ENCODE results near the gene SCRT2. TPM values are rescaled to one million over a fixed set of nuclear protein-coding genes. Genes with fewer than 3 reads are reported as not detected.
"Not testable (repeated sequence)": the region's sequence is repeated elsewhere in the genome, so short reads cannot be mapped to it uniquely, and the experiment has no call there.

Gene SCRT2
- total RNA-seq = not detected
- long read RNA-seq = 0 reads

DNA sequence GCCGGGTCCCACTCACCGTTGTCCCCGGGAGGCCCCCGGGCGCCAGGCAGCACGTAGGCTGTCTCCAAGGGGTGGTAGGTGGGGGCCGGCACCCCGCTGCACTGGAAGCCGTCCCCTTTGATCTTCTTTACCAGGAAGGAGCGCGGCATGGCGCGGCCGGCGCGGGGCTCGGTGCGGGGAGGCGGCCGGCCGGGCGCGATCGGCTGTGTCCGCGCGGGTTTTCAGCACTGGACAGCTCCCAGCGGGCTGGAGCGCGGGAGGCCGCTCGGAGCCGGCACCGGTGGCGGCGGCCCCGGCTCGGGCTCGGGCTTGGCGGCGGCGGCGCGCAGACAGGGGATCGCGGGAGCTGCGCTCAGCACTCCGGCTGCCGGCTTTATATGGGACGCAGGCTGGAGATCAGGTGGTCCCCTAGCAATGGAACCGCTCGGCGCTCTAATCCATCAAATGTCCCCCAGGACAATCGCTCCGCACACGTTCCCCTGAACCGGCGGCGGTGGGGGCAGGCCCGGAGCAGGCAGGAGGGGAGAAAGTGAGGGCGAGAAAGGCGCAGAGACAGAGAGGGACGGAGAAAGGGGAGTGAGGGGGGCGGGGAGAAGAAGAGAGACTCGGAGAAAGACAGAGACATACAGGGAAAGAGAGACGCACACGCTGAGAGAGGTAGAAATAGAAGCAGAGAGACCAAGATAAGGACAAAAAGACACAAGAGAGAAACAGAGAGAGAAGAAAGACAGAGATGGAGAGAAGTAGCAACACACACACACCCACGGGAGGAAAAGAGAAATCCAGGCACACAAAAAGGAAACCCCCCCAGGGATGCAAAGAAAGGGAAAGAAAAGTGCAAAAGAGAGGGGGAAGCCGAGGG is at the start of gene SCRT2:
SCRT2 (minus strand) TSS at position 350 of the 862 bp plus-strand sequence; CDS start at position 149, 201 bp downstream.
- Histone ChIP-seq H3K36me3 (no peaks in the 10 kb centered on the region), H3K27ac (replicated peaks) (no peak within 1 kb of the TSS), H3K9me3 (replicated peaks) (no peaks in the 10 kb centered on the region), H3K27me3 (ENCODE audit: low read depth) (peaks cover 86% of the 10 kb centered on the region), H3K4me3 (peak within 1 kb of the TSS; percentile 56), H3K4me1 (peaks cover 23% of the 10 kb centered on the region)
- TF ChIP-seq, protein P1, sequence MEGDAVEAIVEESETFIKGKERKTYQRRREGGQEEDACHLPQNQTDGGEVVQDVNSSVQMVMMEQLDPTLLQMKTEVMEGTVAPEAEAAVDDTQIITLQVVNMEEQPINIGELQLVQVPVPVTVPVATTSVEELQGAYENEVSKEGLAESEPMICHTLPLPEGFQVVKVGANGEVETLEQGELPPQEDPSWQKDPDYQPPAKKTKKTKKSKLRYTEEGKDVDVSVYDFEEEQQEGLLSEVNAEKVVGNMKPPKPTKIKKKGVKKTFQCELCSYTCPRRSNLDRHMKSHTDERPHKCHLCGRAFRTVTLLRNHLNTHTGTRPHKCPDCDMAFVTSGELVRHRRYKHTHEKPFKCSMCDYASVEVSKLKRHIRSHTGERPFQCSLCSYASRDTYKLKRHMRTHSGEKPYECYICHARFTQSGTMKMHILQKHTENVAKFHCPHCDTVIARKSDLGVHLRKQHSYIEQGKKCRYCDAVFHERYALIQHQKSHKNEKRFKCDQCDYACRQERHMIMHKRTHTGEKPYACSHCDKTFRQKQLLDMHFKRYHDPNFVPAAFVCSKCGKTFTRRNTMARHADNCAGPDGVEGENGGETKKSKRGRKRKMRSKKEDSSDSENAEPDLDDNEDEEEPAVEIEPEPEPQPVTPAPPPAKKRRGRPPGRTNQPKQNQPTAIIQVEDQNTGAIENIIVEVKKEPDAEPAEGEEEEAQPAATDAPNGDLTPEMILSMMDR (IDR thresholded peaks at IDR 0.05; ENCODE audit: borderline replicate concordance) = no peak
- DNase-seq = peak; percentile 86
- intact Hi-C loops (cut with micrococcal nuclease) = no loop called here

- H3K27ac ChIP-seq (replicated peaks); intact Hi-C loops (cut with micrococcal nuclease); H3K4me3 ChIP-seq; DNase-seq; H3K9me3 ChIP-seq (replicated peaks); H3K36me3 ChIP-seq: not testable (repeated sequence)
- H3K4me1 ChIP-seq = peaks cover 12% of the 10 kb centered on the region
- H3K27me3 ChIP-seq (ENCODE audit: low read depth) = peaks cover 98% of the 10 kb centered on the region
Measured at GRCh38 chr20:724797-725196, 49.2 kb upstream of the SCRT2 start.

DNA sequence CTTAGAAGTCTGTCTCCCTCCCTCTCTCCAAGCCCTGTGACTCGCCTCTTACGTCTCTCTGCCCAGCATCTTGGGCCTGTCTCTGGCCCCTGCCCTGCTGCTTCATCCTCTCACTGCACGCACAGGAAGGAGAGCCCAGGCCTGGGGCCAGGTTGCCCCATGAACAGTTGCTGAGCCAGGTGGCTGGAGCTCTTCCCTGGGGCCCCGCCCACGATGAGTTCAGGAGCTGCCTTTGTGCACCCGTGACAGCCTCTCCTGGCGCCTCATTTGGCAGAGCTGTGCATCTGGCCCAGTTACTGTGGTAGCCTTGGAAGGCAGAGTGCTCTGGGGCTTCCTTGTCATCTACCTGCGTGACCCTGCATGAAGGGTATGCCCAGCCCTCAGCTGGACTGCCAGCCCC is 48.2 kb upstream of the SCRT2 start:
- intact Hi-C loops (cut with micrococcal nuclease) = no loop called here
- H3K4me1 ChIP-seq = peaks cover 11% of the 10 kb centered on the region
- H3K36me3 ChIP-seq = no peaks in the 10 kb centered on the region
- TF ChIP-seq, protein P1 (IDR thresholded peaks at IDR 0.05; ENCODE audit: borderline replicate concordance) = no peak
- no peak overlapping the region for H3K27ac ChIP-seq (replicated peaks)
- peaks cover 96% of the 10 kb centered on the region for H3K27me3 ChIP-seq (ENCODE audit: low read depth)
- no peak overlapping the region for H3K4me3 ChIP-seq
- peak; percentile 53 for DNase-seq
- no peaks in the 10 kb centered on the region for H3K9me3 ChIP-seq (replicated peaks)

- H3K36me3 ChIP-seq = no peaks in the 10 kb centered on the region
- no peak overlapping the region for H3K27ac ChIP-seq (replicated peaks)
- no peak for DNase-seq
- no peaks in the 10 kb centered on the region for H3K9me3 ChIP-seq (replicated peaks)
- peaks cover 89% of the 10 kb centered on the region for H3K27me3 ChIP-seq (ENCODE audit: low read depth)
- H3K4me1 ChIP-seq = peaks cover 4% of the 10 kb centered on the region
- intact Hi-C loops (cut with micrococcal nuclease) = no loop called here
- TF ChIP-seq, protein P1 (IDR thresholded peaks at IDR 0.05; ENCODE audit: borderline replicate concordance) = no peak
- no peak overlapping the region for H3K4me3 ChIP-seq
Measured at GRCh38 chr20:722822-723644, 47.4 kb upstream of the SCRT2 start.

- H3K36me3 ChIP-seq = no peaks in the 10 kb centered on the region
- no peaks in the 10 kb centered on the region for H3K9me3 ChIP-seq (replicated peaks)
- no peaks in the 10 kb centered on the region for H3K4me1 ChIP-seq
- DNase-seq = no peak
- TF ChIP-seq, protein P1 (IDR thresholded peaks at IDR 0.05; ENCODE audit: borderline replicate concordance) = no peak
- intact Hi-C loops (cut with micrococcal nuclease) = no loop called here
- no peak overlapping the region for H3K4me3 ChIP-seq
- peaks cover 78% of the 10 kb centered on the region for H3K27me3 ChIP-seq (ENCODE audit: low read depth)
- no peak overlapping the region for H3K27ac ChIP-seq (replicated peaks)
Measured at GRCh38 chr20:721876-722275, 46.3 kb upstream of the SCRT2 start.

Measured in left ventricle myocardium inferior (tissue), 1 donor.